Measurements from ENCODE around the gene ADM2.

The ADM2 gene

GRCh38 chr22:50479721-50480120 lies 1.6 kb upstream of the ADM2 start:
- POLR2A ChIA-PET = no interaction called here

GRCh38 chr22:50481045-50481439 lies 301 bp upstream of the ADM2 start:
- ChIA-PET CTCF (interaction anchor here (1.4 to 2.5 kb wide), 3 partner anchors 9 to 204 kb away, joined by 3 to 6 read pairs (median 3); no protein-coding TSS in a partner anchor), POLR2A (no interaction called here)
- TF ChIP-seq CTCF (IDR thresholded peaks at IDR 0.05; ENCODE audit: control extremely low read depth, extremely low read depth, low read depth, missing control alignments) = no peak
- no peak for DNase-seq (ENCODE audit: extremely low spot score)

More at GRCh38 chr22:50479721-50480120, 1.6 kb upstream of the ADM2 start:
- no peak for DNase-seq (ENCODE audit: extremely low spot score)
- TF ChIP-seq CTCF (IDR thresholded peaks at IDR 0.05; ENCODE audit: control extremely low read depth, extremely low read depth, low read depth, missing control alignments) = no peak
- CTCF ChIA-PET = interaction anchor here (1.4 to 2.5 kb wide), 3 partner anchors 8 to 203 kb away, joined by 3 to 7 read pairs (median 6); no protein-coding TSS in a partner anchor

GRCh38 chr22:50482107-50483074 lies 1.0 kb downstream of the ADM2 start:
- POLR2A ChIA-PET = no interaction called here
- CTCF ChIA-PET = interaction anchor here (1.4 kb wide), 1 partner anchor 15 kb away, joined by 3 read pairs; no protein-coding TSS in a partner anchor
- no peak for TF ChIP-seq CTCF (IDR thresholded peaks at IDR 0.05; ENCODE audit: control extremely low read depth, extremely low read depth, low read depth, missing control alignments)
- no peak for DNase-seq (ENCODE audit: extremely low spot score)

- no peak for TF ChIP-seq CTCF (IDR thresholded peaks at IDR 0.05; ENCODE audit: control extremely low read depth, extremely low read depth, low read depth, missing control alignments)
- CTCF ChIA-PET = no interaction called here
- no peak for DNase-seq (ENCODE audit: extremely low spot score)
- POLR2A ChIA-PET = interaction anchor here (0.6 kb wide), 1 partner anchor 52 kb away, joined by 8 read pairs; no protein-coding TSS in a partner anchor
Measured at GRCh38 chr22:50483106-50483505, 1.8 kb downstream of the ADM2 start.

GRCh38 chr22:50483556-50483955 lies 2.2 kb downstream of the ADM2 start:
- no peak for TF ChIP-seq CTCF (IDR thresholded peaks at IDR 0.05; ENCODE audit: control extremely low read depth, extremely low read depth, low read depth, missing control alignments)
- DNase-seq (ENCODE audit: extremely low spot score) = no peak
- CTCF ChIA-PET = interaction anchor here (1.0 to 2.1 kb wide), 4 partner anchors 11 to 42 kb away, joined by 3 to 8 read pairs (median 4); partner anchors contain the start of gene SCO2
- POLR2A ChIA-PET = interaction anchor here (0.6 kb wide), 1 partner anchor 51 kb away, joined by 8 read pairs; no protein-coding TSS in a partner anchor

- ChIA-PET POLR2A (interaction anchor here (0.5 to 0.8 kb wide), 2 partner anchors 32 to 41 kb away, joined by 3 to 4 read pairs; no protein-coding TSS in a partner anchor), CTCF (interaction anchor here (1.0 to 2.1 kb wide), 4 partner anchors 10 to 42 kb away, joined by 3 to 8 read pairs (median 4); partner anchors contain the start of gene SCO2)
- no peak for TF ChIP-seq CTCF (IDR thresholded peaks at IDR 0.05; ENCODE audit: control extremely low read depth, extremely low read depth, low read depth, missing control alignments)
- no peak for DNase-seq (ENCODE audit: extremely low spot score)
Measured at GRCh38 chr22:50483977-50484853, 2.9 kb downstream of the ADM2 start.
